Adrenal gland (tissue), 5 donors: ENCODE data around the gene LAMA2.

Experiments used
- POLR2A ChIP-seq, 2 donors: fragments of 450-650 bp; IDR thresholded peaks; one replicate each; pipeline ENCODE4 v1.6.1; 2017; ENCODE audit warnings: antibody characterized with exemption in 2 of 2, mild to moderate bottlenecking in 2 of 2, moderate library complexity in 1 of 2
- TF ChIP-seq, protein P1 (sequence below), 6 experiments: fragments of 450-650 bp in 4 of 6; fragments of 200-600 bp in 2 of 6; sonication (generic) in 1 of 6; IDR thresholded peaks; 1 replicate in 5 of 6; 2 replicates in 1 of 6; pipeline versions ENCODE4 v1.5.1 to v1.8.0; 2016 to 2021; ENCODE audit warnings: antibody characterized with exemption in 6 of 6, mild to moderate bottlenecking in 2 of 6, moderate library complexity in 1 of 6
- donor health status: DM: no; HTN: no; CAD: no.

DNA sequence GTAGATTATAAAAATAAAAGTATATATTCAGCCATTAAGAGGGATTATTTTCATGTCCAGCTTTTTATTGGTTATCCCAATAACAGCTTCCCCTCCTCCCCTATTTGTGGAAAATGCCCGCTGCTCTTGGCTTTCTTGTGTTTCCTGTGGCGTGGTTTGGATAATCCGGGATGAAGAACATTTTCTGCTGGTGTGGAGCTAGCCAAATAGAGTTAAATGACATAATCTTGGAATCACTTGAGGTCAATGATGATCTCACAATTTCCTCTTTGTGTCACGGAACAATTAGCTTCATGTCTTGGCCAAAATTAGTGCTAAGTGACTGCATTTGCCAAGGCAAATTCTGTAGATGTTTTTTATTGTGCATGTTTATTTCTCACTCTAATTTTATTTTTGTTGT lies 394.0 kb downstream of the LAMA2 start:
- TF ChIP-seq, protein P1, sequence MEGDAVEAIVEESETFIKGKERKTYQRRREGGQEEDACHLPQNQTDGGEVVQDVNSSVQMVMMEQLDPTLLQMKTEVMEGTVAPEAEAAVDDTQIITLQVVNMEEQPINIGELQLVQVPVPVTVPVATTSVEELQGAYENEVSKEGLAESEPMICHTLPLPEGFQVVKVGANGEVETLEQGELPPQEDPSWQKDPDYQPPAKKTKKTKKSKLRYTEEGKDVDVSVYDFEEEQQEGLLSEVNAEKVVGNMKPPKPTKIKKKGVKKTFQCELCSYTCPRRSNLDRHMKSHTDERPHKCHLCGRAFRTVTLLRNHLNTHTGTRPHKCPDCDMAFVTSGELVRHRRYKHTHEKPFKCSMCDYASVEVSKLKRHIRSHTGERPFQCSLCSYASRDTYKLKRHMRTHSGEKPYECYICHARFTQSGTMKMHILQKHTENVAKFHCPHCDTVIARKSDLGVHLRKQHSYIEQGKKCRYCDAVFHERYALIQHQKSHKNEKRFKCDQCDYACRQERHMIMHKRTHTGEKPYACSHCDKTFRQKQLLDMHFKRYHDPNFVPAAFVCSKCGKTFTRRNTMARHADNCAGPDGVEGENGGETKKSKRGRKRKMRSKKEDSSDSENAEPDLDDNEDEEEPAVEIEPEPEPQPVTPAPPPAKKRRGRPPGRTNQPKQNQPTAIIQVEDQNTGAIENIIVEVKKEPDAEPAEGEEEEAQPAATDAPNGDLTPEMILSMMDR (IDR thresholded peaks at IDR 0.05) = no peak
- no peak for TF ChIP-seq POLR2A (IDR thresholded peaks at IDR 0.05)
